Ishikawa (cell line): Measurements from ENCODE around the gene SNX21.

ENCODE experiments used
- CEBPB ChIP-seq: IDR thresholded peaks from 2 replicates; pipeline ENCODE4 v1.6.1; 2012
- CREB1 ChIP-seq: IDR thresholded peaks from 2 replicates; pipeline ENCODE4 v1.6.1; 2012; ENCODE audit warnings: low read depth
- EGR1 ChIP-seq: IDR thresholded peaks from 2 replicates; pipeline ENCODE4 v1.6.1; 2012
- EP300 ChIP-seq: IDR thresholded peaks from 2 replicates; pipeline ENCODE4 v1.6.1; 2012; ENCODE audit warnings: borderline replicate concordance
- FOXM1 ChIP-seq: IDR thresholded peaks from 2 replicates; pipeline ENCODE4 v1.6.1; 2012; ENCODE audit warnings: low read depth, borderline replicate concordance
- NFIC ChIP-seq: IDR thresholded peaks from 2 replicates; pipeline ENCODE4 v1.6.1; 2012
- RAD21 ChIP-seq: IDR thresholded peaks from 2 replicates; pipeline ENCODE4 v1.6.1; 2012; ENCODE audit warnings: low read depth
- TAF1 ChIP-seq: IDR thresholded peaks from 2 replicates; pipeline ENCODE4 v1.6.1; 2012; ENCODE audit warnings: low read depth, mild to moderate bottlenecking
- TCF12 ChIP-seq: IDR thresholded peaks from 2 replicates; pipeline ENCODE4 v1.6.1; 2012; ENCODE audit warnings: low read depth
- TEAD4 ChIP-seq: IDR thresholded peaks from 2 replicates; pipeline ENCODE4 v1.6.1; 2012
- YY1 ChIP-seq: IDR thresholded peaks from 2 replicates; pipeline ENCODE4 v1.6.1; 2012; ENCODE audit warnings: low read depth
- ZBTB7A ChIP-seq: IDR thresholded peaks from 2 replicates; pipeline ENCODE4 v1.6.1; 2012; ENCODE audit warnings: low read depth
- TF ChIP-seq, protein P1 (sequence below): IDR thresholded peaks from 2 replicates; pipeline ENCODE4 v1.6.1; 2012; ENCODE audit warnings: low read depth, mild to moderate bottlenecking
- TF ChIP-seq, protein P2 (sequence below): IDR thresholded peaks from 2 replicates; pipeline ENCODE4 v1.6.1; 2012
- TF ChIP-seq, protein P3 (sequence below): IDR thresholded peaks from 2 replicates; pipeline ENCODE4 v1.6.1; 2012

The SNX21 gene

DNA sequence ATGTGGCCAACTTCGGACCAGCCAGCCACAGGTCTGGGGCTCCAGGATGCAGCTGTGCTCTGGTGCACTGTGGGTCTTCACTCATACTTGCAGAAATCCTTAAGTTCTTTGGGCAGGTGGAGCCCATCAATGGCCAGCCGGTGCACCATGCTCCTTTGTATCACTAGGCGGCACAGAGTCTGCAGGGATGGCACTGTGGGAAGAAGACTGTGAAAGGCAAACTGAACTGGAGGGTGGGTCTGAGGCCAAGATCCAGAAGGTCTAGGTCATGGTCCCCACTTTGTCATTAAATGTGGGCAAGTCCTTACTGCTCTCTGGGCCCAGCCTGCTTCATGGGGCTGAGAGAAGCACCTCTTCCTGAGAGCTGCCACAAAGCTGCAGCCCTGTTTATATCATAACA is 55.1 kb downstream of the SNX21 start:
- TF ChIP-seq RAD21: no peak
- TF ChIP-seq, protein P1, sequence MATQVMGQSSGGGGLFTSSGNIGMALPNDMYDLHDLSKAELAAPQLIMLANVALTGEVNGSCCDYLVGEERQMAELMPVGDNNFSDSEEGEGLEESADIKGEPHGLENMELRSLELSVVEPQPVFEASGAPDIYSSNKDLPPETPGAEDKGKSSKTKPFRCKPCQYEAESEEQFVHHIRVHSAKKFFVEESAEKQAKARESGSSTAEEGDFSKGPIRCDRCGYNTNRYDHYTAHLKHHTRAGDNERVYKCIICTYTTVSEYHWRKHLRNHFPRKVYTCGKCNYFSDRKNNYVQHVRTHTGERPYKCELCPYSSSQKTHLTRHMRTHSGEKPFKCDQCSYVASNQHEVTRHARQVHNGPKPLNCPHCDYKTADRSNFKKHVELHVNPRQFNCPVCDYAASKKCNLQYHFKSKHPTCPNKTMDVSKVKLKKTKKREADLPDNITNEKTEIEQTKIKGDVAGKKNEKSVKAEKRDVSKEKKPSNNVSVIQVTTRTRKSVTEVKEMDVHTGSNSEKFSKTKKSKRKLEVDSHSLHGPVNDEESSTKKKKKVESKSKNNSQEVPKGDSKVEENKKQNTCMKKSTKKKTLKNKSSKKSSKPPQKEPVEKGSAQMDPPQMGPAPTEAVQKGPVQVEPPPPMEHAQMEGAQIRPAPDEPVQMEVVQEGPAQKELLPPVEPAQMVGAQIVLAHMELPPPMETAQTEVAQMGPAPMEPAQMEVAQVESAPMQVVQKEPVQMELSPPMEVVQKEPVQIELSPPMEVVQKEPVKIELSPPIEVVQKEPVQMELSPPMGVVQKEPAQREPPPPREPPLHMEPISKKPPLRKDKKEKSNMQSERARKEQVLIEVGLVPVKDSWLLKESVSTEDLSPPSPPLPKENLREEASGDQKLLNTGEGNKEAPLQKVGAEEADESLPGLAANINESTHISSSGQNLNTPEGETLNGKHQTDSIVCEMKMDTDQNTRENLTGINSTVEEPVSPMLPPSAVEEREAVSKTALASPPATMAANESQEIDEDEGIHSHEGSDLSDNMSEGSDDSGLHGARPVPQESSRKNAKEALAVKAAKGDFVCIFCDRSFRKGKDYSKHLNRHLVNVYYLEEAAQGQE: no peak
- TF ChIP-seq EP300: no peak
- TF ChIP-seq, protein P2, sequence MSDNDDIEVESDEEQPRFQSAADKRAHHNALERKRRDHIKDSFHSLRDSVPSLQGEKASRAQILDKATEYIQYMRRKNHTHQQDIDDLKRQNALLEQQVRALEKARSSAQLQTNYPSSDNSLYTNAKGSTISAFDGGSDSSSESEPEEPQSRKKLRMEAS: no peak
- TF ChIP-seq CEBPB: no peak
- no peak for TF ChIP-seq TAF1
- no peak for TF ChIP-seq TEAD4
- TF ChIP-seq YY1: no peak
- TF ChIP-seq TCF12: no peak

DNA sequence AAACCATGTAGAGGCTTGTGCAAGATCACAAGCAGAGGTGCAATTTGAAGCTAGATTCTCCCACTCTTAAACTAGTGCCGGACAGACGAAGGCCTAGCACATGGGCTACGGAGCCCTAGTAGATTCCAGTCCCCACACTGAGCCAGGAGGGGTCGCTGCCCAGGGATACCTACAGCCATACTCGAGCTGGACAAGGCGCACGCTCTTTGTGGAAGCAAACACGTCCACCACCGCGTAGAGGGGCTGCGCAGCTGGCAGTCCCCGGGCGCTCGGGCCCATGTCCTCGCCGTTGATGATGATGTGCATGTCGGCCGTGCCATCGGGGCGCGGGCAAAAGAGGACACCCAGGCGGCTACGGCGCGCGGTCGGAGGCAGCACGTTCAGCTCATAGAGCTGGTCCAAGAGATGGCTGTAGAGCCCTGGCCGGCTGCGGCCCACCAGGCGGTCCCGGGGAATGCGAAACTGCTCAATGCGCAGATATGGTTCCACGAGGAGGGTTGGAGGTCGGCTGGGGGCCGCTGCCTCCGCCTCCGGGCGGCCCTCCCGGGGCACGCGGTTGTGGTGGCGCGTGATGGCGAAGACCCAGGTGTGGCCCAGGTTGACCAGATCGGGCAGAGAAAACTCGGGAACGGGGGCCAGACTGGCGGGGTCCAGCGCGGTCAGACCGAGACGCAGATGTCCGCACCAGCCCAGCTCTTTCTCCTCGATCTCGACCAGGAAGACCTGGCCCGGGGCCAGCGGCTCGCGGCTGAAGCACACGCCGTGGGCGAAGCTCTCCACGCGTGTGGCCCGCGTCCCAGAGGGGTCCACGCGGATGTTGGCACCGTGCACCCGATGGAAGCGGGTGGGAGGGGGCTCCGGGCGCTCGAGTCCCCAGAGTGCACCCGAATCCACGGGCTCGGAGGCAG is 56.7 kb downstream of the SNX21 start:
- TF ChIP-seq, protein P3, sequence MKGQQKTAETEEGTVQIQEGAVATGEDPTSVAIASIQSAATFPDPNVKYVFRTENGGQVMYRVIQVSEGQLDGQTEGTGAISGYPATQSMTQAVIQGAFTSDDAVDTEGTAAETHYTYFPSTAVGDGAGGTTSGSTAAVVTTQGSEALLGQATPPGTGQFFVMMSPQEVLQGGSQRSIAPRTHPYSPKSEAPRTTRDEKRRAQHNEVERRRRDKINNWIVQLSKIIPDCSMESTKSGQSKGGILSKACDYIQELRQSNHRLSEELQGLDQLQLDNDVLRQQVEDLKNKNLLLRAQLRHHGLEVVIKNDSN: no peak
- peak; percentile 47; the same call in 1 of the 2 replicates for TF ChIP-seq NFIC

DNA sequence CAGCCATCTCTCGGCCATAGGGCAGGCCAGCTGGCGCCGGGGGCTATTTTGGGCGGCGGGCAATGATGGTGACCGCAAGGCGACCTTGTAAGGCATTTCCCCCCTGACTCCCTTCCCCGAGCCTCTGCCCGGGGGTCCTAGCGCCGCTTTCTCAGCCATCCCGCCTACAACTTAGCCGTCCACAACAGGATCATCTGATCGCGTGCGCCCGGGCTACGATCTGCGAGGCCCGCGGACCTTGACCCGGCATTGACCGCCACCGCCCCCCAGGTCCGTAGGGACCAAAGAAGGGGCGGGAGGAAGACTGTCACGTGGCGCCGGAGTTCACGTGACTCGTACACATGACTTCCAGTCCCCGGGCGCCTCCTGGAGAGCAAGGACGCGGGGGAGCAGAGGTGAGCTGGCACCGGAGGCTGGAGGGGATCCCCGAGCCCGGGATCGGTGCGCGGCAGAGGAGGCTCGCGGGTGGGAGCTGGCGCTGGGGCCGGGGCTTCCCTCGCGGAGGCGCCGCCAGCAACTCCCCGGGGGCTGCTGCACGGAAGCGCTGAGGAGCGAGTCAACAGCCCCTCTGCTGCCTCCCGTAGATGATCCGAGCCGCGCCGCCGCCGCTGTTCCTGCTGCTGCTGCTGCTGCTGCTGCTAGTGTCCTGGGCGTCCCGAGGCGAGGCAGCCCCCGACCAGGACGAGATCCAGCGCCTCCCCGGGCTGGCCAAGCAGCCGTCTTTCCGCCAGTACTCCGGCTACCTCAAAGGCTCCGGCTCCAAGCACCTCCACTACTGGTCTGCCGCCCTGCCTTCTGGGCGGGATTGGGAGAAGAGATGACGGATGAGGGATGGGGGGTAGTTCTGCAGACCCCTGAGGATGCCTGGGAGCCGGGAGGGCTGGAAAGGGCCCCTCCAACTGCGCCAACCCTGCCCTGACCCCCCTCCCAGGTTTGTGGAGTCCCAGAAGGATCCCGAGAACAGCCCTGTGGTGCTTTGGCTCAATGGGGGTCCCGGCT is 57.7 kb downstream of the SNX21 start, which contains the start of the genes CTSA and NEURL2:
Gene CTSA (plus strand): TSS at position 351 of the 999 bp plus-strand sequence. CDS start 234 bp downstream, at position 585.
Gene NEURL2 (minus strand): TSS at position 224 of the 999 bp plus-strand sequence. CDS start 217 bp downstream, at position 7.
- TF ChIP-seq, protein P2: peak; percentile 88
- TF ChIP-seq YY1: peak; percentile 87
- TF ChIP-seq, protein P1: no peak
- no peak for TF ChIP-seq TEAD4
- TF ChIP-seq RAD21: peak; percentile 11; the same call in 1 of the 2 replicates
- no peak for TF ChIP-seq FOXM1
- TF ChIP-seq, protein P3: peak; percentile 100
- no peak for TF ChIP-seq CEBPB
- no peak for TF ChIP-seq CREB1
- TF ChIP-seq ZBTB7A: peak; percentile 74; the same call in 1 of the 2 replicates
- TF ChIP-seq EGR1: no peak; the same call in 1 of the 2 replicates
- peak; percentile 61; the same call in 1 of the 2 replicates for TF ChIP-seq TCF12
- 0 out of 2 replicates have a peak, but pooled peaks have one; percentile 20 for TF ChIP-seq NFIC
- peak; percentile 61 for TF ChIP-seq EP300
- peak; percentile 92 for TF ChIP-seq TAF1

GRCh38 chr20:45892049-45892825 is 58.6 kb downstream of the SNX21 start:
- TF ChIP-seq EGR1 (no peak), RAD21 (0 out of 2 replicates have a peak, but pooled peaks have one; percentile 9)
